ENCODE data around the gene PDAP1.

DNA sequence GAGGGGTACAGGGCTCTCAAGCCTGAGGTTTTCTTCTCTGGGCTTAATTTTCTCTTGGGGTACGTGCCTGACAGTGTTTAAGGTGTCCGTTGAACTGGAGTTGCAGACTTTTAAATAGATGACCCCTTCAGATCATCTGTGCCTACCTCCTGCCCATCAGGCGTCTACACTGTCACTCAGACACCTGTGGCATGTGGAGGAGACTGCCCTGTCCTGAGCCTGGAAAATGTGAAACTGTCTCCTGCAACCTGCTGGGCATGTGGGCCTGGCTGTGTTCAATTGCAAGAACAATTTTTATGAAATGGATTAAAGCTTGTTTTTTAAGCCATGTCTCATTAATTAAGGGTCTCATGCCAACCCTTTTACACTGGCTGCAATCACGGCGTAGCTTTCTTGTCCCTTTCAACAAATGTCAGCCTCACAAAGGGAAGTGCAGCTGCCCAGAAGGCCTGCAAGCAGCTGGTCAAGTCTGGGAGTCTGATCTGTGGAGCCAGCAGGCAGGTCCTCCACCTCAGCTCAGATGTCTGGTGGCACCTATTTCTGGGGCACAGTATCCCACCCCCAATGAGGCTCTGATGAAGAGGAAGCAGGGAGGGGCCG, 48.8 kb upstream of the PDAP1 start:
- no peak for TF ChIP-seq TCF7L2 (IDR thresholded peaks at IDR 0.05; ENCODE audit: borderline replicate concordance, extremely low read depth, insufficient read depth, insufficient read length)
- TF ChIP-seq POLR2A (IDR thresholded peaks at IDR 0.05; ENCODE audit: borderline replicate concordance, extremely low read depth, insufficient read depth, insufficient read length), result no peak
- TF ChIP-seq, protein P1, sequence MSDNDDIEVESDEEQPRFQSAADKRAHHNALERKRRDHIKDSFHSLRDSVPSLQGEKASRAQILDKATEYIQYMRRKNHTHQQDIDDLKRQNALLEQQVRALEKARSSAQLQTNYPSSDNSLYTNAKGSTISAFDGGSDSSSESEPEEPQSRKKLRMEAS (IDR thresholded peaks at IDR 0.05), result 0 out of 2 replicates have a peak, but pooled peaks have one; percentile 18
- TF ChIP-seq EGR1 (IDR thresholded peaks at IDR 0.05; ENCODE audit: low read depth), result no peak
- TF ChIP-seq, protein P2, sequence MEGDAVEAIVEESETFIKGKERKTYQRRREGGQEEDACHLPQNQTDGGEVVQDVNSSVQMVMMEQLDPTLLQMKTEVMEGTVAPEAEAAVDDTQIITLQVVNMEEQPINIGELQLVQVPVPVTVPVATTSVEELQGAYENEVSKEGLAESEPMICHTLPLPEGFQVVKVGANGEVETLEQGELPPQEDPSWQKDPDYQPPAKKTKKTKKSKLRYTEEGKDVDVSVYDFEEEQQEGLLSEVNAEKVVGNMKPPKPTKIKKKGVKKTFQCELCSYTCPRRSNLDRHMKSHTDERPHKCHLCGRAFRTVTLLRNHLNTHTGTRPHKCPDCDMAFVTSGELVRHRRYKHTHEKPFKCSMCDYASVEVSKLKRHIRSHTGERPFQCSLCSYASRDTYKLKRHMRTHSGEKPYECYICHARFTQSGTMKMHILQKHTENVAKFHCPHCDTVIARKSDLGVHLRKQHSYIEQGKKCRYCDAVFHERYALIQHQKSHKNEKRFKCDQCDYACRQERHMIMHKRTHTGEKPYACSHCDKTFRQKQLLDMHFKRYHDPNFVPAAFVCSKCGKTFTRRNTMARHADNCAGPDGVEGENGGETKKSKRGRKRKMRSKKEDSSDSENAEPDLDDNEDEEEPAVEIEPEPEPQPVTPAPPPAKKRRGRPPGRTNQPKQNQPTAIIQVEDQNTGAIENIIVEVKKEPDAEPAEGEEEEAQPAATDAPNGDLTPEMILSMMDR (IDR thresholded peaks at IDR 0.05 in 2 of 3, conservative IDR thresholded peaks at IDR 0.05 in 1 of 3; ENCODE audit: borderline replicate concordance in 1 of 3, insufficient read depth in 1 of 3, low read depth in 2 of 3, low read length in 2 of 3), result no peak
- no peak for TF ChIP-seq ZNF274 (IDR thresholded peaks at IDR 0.05; ENCODE audit: low read depth, low read length)
